ENCODE data around the gene TSPAN17.

Gene TSPAN17

GRCh38 chr5:176671890-176672747 lies 24.8 kb downstream of the TSPAN17 start:
- Histone ChIP-seq H2BK5ac (ENCODE audit: low read depth, low read length, poor library complexity) (no peak overlapping the region), H3K4ac (ENCODE audit: low read depth, low read length) (no peak overlapping the region), H2AK5ac (ENCODE audit: low read length) (no peak overlapping the region), H3K4me2 (ENCODE audit: low read length) (no peak overlapping the region), H3K79me2 (ENCODE audit: control insufficient read depth, insufficient read depth, low read length, poor library complexity) (no peaks in the 10 kb centered on the region), H3K4me3 (ENCODE audit: low read depth, low read length) (no peak overlapping the region), H2AFZ (ENCODE audit: insufficient read depth, low read length, poor library complexity) (no peak overlapping the region), H3K27me3 (ENCODE audit: insufficient read depth, low read length) (no peaks in the 10 kb centered on the region), H3K79me1 (ENCODE audit: low read length) (no peaks in the 10 kb centered on the region), H2BK120ac (ENCODE audit: insufficient read depth, low read length, poor library complexity) (no peak overlapping the region), H3K23ac (ENCODE audit: low read length) (no peak overlapping the region), H4K12ac (ENCODE audit: low read depth, low read length) (no peak overlapping the region), H3K27ac (ENCODE audit: low read depth, low read length) (no peak overlapping the region), H3K9ac (ENCODE audit: low read length) (no peak overlapping the region), H3K36me3 (ENCODE audit: control insufficient read depth in 1 of 2, insufficient read depth in 2 of 2, low read length in 2 of 2) (no peaks in the 10 kb centered on the region), H3K14ac (ENCODE audit: low read length) (no peak overlapping the region), H2BK12ac (ENCODE audit: low read length) (no peak overlapping the region), H3K4me1 (ENCODE audit: control insufficient read depth in 1 of 2, insufficient read depth in 2 of 2, low read length in 2 of 2) (no peaks in the 10 kb centered on the region), H3K18ac (ENCODE audit: low read length) (no peak overlapping the region), H4K91ac (ENCODE audit: low read depth, low read length) (no peak overlapping the region), H4K8ac (ENCODE audit: low read depth, low read length) (no peak overlapping the region), H3K9me3 (ENCODE audit: insufficient read depth, low read depth, low read length) (no peaks in the 10 kb centered on the region)
- no peak for DNase-seq
- WGBS (ENCODE audit: extremely low coverage, insufficient coverage, insufficient read length) = no CpG with 5 or more reads among the region's 18 CpGs

- no peak overlapping the region for H3K14ac ChIP-seq (ENCODE audit: low read length)
- H3K27ac ChIP-seq (ENCODE audit: low read depth, low read length) = no peak overlapping the region
- H2BK5ac ChIP-seq (ENCODE audit: low read depth, low read length, poor library complexity) = no peak overlapping the region
- no peak overlapping the region for H3K9ac ChIP-seq (ENCODE audit: low read length)
- no peaks in the 10 kb centered on the region for H3K79me2 ChIP-seq (ENCODE audit: control insufficient read depth, insufficient read depth, low read length, poor library complexity)
- no peak overlapping the region for H2AFZ ChIP-seq (ENCODE audit: insufficient read depth, low read length, poor library complexity)
- no peak overlapping the region for H3K4me3 ChIP-seq (ENCODE audit: low read depth, low read length)
- H3K23ac ChIP-seq (ENCODE audit: low read length) = no peak overlapping the region
- no peak overlapping the region for H3K4ac ChIP-seq (ENCODE audit: low read depth, low read length)
- no peak overlapping the region for H4K12ac ChIP-seq (ENCODE audit: low read depth, low read length)
- H3K18ac ChIP-seq (ENCODE audit: low read length) = no peak overlapping the region
- H3K36me3 ChIP-seq (ENCODE audit: control insufficient read depth in 1 of 2, insufficient read depth in 2 of 2, low read length in 2 of 2) = no peaks in the 10 kb centered on the region
- no peak overlapping the region for H3K4me2 ChIP-seq (ENCODE audit: low read length)
- no peaks in the 10 kb centered on the region for H3K9me3 ChIP-seq (ENCODE audit: insufficient read depth, low read depth, low read length)
- no peak overlapping the region for H4K8ac ChIP-seq (ENCODE audit: low read depth, low read length)
- H2AK5ac ChIP-seq (ENCODE audit: low read length) = no peak overlapping the region
- no peaks in the 10 kb centered on the region for H3K79me1 ChIP-seq (ENCODE audit: low read length)
- H4K91ac ChIP-seq (ENCODE audit: low read depth, low read length) = no peak overlapping the region
- WGBS (ENCODE audit: extremely low coverage, insufficient coverage, insufficient read length) = no CpG with 5 or more reads among the region's 18 CpGs
- no peaks in the 10 kb centered on the region for H3K27me3 ChIP-seq (ENCODE audit: insufficient read depth, low read length)
- no peak overlapping the region for H2BK120ac ChIP-seq (ENCODE audit: insufficient read depth, low read length, poor library complexity)
- no peak overlapping the region for H2BK12ac ChIP-seq (ENCODE audit: low read length)
- no peaks in the 10 kb centered on the region for H3K4me1 ChIP-seq (ENCODE audit: control insufficient read depth in 1 of 2, insufficient read depth in 2 of 2, low read length in 2 of 2)
- DNase-seq = no peak
These were observed 26.6 kb downstream of the TSPAN17 start for GRCh38 chr5:176673651-176674583.

- Histone ChIP-seq H3K79me2 (ENCODE audit: control insufficient read depth, insufficient read depth, low read length, poor library complexity) (no peaks in the 10 kb centered on the region), H2AFZ (ENCODE audit: insufficient read depth, low read length, poor library complexity) (no peak overlapping the region), H3K14ac (ENCODE audit: low read length) (no peak overlapping the region), H3K4ac (ENCODE audit: low read depth, low read length) (no peak overlapping the region), H2BK120ac (ENCODE audit: insufficient read depth, low read length, poor library complexity) (no peak overlapping the region), H3K4me2 (ENCODE audit: low read length) (no peak overlapping the region), H3K4me3 (ENCODE audit: low read depth, low read length) (no peak overlapping the region), H3K9ac (ENCODE audit: low read length) (no peak overlapping the region), H3K27me3 (ENCODE audit: insufficient read depth, low read length) (peaks cover 3% of the 10 kb centered on the region), H4K91ac (ENCODE audit: low read depth, low read length) (no peak overlapping the region), H4K8ac (ENCODE audit: low read depth, low read length) (no peak overlapping the region), H2AK5ac (ENCODE audit: low read length) (no peak overlapping the region), H3K79me1 (ENCODE audit: low read length) (no peaks in the 10 kb centered on the region), H3K9me3 (ENCODE audit: insufficient read depth, low read depth, low read length) (no peaks in the 10 kb centered on the region), H2BK12ac (ENCODE audit: low read length) (no peak overlapping the region), H3K23ac (ENCODE audit: low read length) (no peak overlapping the region), H2BK5ac (ENCODE audit: low read depth, low read length, poor library complexity) (no peak overlapping the region), H3K18ac (ENCODE audit: low read length) (no peak overlapping the region), H4K12ac (ENCODE audit: low read depth, low read length) (no peak overlapping the region), H3K4me1 (ENCODE audit: control insufficient read depth in 1 of 2, insufficient read depth in 2 of 2, low read length in 2 of 2) (no peaks in the 10 kb centered on the region), H3K36me3 (ENCODE audit: control insufficient read depth in 1 of 2, insufficient read depth in 2 of 2, low read length in 2 of 2) (no peaks in the 10 kb centered on the region), H3K27ac (ENCODE audit: low read depth, low read length) (no peak overlapping the region)
- DNase-seq = no peak
- no CpG with 5 or more reads among the region's 17 CpGs for WGBS (ENCODE audit: extremely low coverage, insufficient coverage, insufficient read length)
These were observed 27.5 kb downstream of the TSPAN17 start for GRCh38 chr5:176674799-176675198.

DNA sequence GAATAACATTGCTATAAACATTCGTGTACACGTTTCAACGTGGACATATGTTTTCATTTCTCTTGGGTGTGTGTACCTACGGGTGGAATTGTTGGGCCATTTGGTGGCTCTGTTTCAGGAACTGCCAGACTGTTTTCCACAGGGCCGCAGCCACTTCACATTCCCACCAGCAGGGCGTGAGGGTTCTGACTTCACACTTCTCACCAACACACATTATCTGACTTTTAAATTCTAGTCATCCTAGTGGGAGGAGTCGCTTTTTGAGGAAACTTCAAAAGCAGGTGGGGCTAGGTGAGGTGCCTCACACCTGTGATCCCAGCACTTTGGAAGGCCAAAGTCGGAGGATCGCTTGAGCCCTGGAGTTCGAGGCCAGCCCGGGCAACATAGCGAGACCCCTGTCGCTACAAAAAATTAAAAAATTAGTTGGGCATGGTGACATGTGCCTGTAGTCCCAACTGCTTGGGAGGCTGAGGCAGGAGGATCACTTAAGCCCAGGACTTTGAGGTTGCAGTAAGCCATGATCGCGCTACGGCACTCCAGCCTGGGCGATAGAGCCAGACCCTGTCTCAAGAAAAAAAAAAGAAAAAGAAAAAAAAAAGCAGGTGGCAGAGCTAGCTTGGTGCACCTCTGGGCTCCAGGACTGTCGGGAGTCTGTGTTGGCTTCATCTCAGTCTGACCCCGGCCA lies 28.5 kb downstream of the TSPAN17 start:
- Histone ChIP-seq H3K4ac (ENCODE audit: low read depth, low read length) (no peak overlapping the region), H3K23ac (ENCODE audit: low read length) (no peak overlapping the region), H2BK120ac (ENCODE audit: insufficient read depth, low read length, poor library complexity) (no peak overlapping the region), H4K12ac (ENCODE audit: low read depth, low read length) (no peak overlapping the region), H4K91ac (ENCODE audit: low read depth, low read length) (no peak overlapping the region), H2AK5ac (ENCODE audit: low read length) (no peak overlapping the region), H3K18ac (ENCODE audit: low read length) (no peak overlapping the region), H3K9me3 (ENCODE audit: insufficient read depth, low read depth, low read length) (no peaks in the 10 kb centered on the region), H2BK12ac (ENCODE audit: low read length) (no peak overlapping the region), H2BK5ac (ENCODE audit: low read depth, low read length, poor library complexity) (no peak overlapping the region), H3K36me3 (ENCODE audit: control insufficient read depth in 1 of 2, insufficient read depth in 2 of 2, low read length in 2 of 2) (no peaks in the 10 kb centered on the region), H3K79me1 (ENCODE audit: low read length) (no peaks in the 10 kb centered on the region), H4K8ac (ENCODE audit: low read depth, low read length) (no peak overlapping the region), H2AFZ (ENCODE audit: insufficient read depth, low read length, poor library complexity) (no peak overlapping the region), H3K27me3 (ENCODE audit: insufficient read depth, low read length) (peaks cover 12% of the 10 kb centered on the region), H3K9ac (ENCODE audit: low read length) (no peak overlapping the region), H3K4me3 (ENCODE audit: low read depth, low read length) (no peak overlapping the region), H3K14ac (ENCODE audit: low read length) (no peak overlapping the region), H3K4me1 (ENCODE audit: control insufficient read depth in 1 of 2, insufficient read depth in 2 of 2, low read length in 2 of 2) (no peaks in the 10 kb centered on the region), H3K79me2 (ENCODE audit: control insufficient read depth, insufficient read depth, low read length, poor library complexity) (no peaks in the 10 kb centered on the region), H3K27ac (ENCODE audit: low read depth, low read length) (no peak overlapping the region), H3K4me2 (ENCODE audit: low read length) (no peak overlapping the region)
- no CpG with 5 or more reads among the region's 19 CpGs for WGBS (ENCODE audit: extremely low coverage, insufficient coverage, insufficient read length)
- DNase-seq = peak; percentile 17 to 47

Data from trophoblast cell (in vitro differentiated cells and primary cell).